ENCODE data around the gene CLASP1. TPM values are rescaled to one million over a fixed set of nuclear protein-coding genes. Genes with fewer than 3 reads are reported as not detected.
A peak's percentile ranks its signal among the peaks of the same experiment; 100 is the strongest.
"Not testable (repeated sequence)": the region's sequence is repeated elsewhere in the genome, so short reads cannot be mapped to it uniquely, and the experiment has no call there.

CLASP1 gene
- total and polyA plus RNA-seq, 2 donors, result 25.4 to 109 TPM

- Histone ChIP-seq H3K27ac (ENCODE audit: low read depth) (peak overlapping the region; percentile 23), H3K4me1 (ENCODE audit: insufficient read depth) (no peaks in the 10 kb centered on the region), H3K36me3 (ENCODE audit: insufficient read depth) (no peaks in the 10 kb centered on the region), H3K4me3 (ENCODE audit: low read depth, low read length) (no peak overlapping the region)
- no peak for DNase-seq (ENCODE audit: extremely low spot score)
Observed at GRCh38 chr2:121677855-121678254, 28.6 kb upstream of the CLASP1 start.

- 100% methylated on average over 1 of the region's 1 CpG for WGBS
- H3K4me3 ChIP-seq (ENCODE audit: low read depth, low read length); H3K27ac ChIP-seq (ENCODE audit: low read depth); H3K4me1 ChIP-seq (ENCODE audit: insufficient read depth); DNase-seq (ENCODE audit: extremely low spot score); H3K36me3 ChIP-seq (ENCODE audit: insufficient read depth): not testable (repeated sequence)
Observed at GRCh38 chr2:121671621-121672020, 22.4 kb upstream of the CLASP1 start.

GRCh38 chr2:121670181-121670580, 20.9 kb upstream of the CLASP1 start:
- H3K27ac ChIP-seq (ENCODE audit: low read depth), result no peak overlapping the region
- peaks cover 1% of the 10 kb centered on the region for H3K4me1 ChIP-seq (ENCODE audit: insufficient read depth)
- H3K36me3 ChIP-seq (ENCODE audit: insufficient read depth), result no peaks in the 10 kb centered on the region
- DNase-seq (ENCODE audit: extremely low spot score), result no peak
- H3K4me3 ChIP-seq (ENCODE audit: low read depth, low read length), result no peak overlapping the region

- no peaks in the 10 kb centered on the region for H3K36me3 ChIP-seq (ENCODE audit: insufficient read depth)
- no peak overlapping the region for H3K4me3 ChIP-seq (ENCODE audit: low read depth, low read length)
- H3K27ac ChIP-seq (ENCODE audit: low read depth), result no peak overlapping the region
- peaks cover 1% of the 10 kb centered on the region for H3K4me1 ChIP-seq (ENCODE audit: insufficient read depth)
- no peak for DNase-seq (ENCODE audit: extremely low spot score)
- WGBS, result 100% methylated on average over 1 of the region's 1 CpG
Observed at GRCh38 chr2:121667618-121668017, 18.4 kb upstream of the CLASP1 start.

- H3K36me3 ChIP-seq (ENCODE audit: insufficient read depth), result no peaks in the 10 kb centered on the region
- H3K4me3 ChIP-seq (ENCODE audit: low read depth, low read length), result no peak overlapping the region
- 97% methylated on average over 1 of the region's 1 CpG for WGBS
- H3K27ac ChIP-seq (ENCODE audit: low read depth), result peak overlapping the region; percentile 63
- H3K4me1 ChIP-seq (ENCODE audit: insufficient read depth), result peaks cover 1% of the 10 kb centered on the region
- no peak for DNase-seq (ENCODE audit: extremely low spot score)
Observed at GRCh38 chr2:121666042-121666441, 16.8 kb upstream of the CLASP1 start.

- Histone ChIP-seq H3K4me3 (ENCODE audit: low read depth, low read length) (no peak overlapping the region), H3K4me1 (ENCODE audit: insufficient read depth) (peaks cover 1% of the 10 kb centered on the region), H3K36me3 (ENCODE audit: insufficient read depth) (no peaks in the 10 kb centered on the region), H3K27ac (ENCODE audit: low read depth) (no peak overlapping the region)
- no peak for DNase-seq (ENCODE audit: extremely low spot score)
- 72% methylated on average over 3 of the region's 3 CpGs for WGBS
Observed at GRCh38 chr2:121665504-121665903, 16.2 kb upstream of the CLASP1 start.

GRCh38 chr2:121664713-121665112, 15.5 kb upstream of the CLASP1 start:
- no peaks in the 10 kb centered on the region for H3K36me3 ChIP-seq (ENCODE audit: insufficient read depth)
- peaks cover 1% of the 10 kb centered on the region for H3K4me1 ChIP-seq (ENCODE audit: insufficient read depth)
- WGBS, result 56% methylated on average over 4 of the region's 4 CpGs
- H3K4me3 ChIP-seq (ENCODE audit: low read depth, low read length), result no peak overlapping the region
- no peak overlapping the region for H3K27ac ChIP-seq (ENCODE audit: low read depth)
- DNase-seq (ENCODE audit: extremely low spot score), result no peak

GRCh38 chr2:121664086-121664485, 14.8 kb upstream of the CLASP1 start:
- H3K36me3 ChIP-seq (ENCODE audit: insufficient read depth), result no peaks in the 10 kb centered on the region
- no peak overlapping the region for H3K27ac ChIP-seq (ENCODE audit: low read depth)
- H3K4me1 ChIP-seq (ENCODE audit: insufficient read depth), result peaks cover 1% of the 10 kb centered on the region
- DNase-seq (ENCODE audit: extremely low spot score), result no peak
- H3K4me3 ChIP-seq (ENCODE audit: low read depth, low read length), result no peak overlapping the region
- 81% methylated on average over 4 of the region's 4 CpGs for WGBS

- Histone ChIP-seq H3K27ac (ENCODE audit: low read depth) (no peak overlapping the region), H3K36me3 (ENCODE audit: insufficient read depth) (no peaks in the 10 kb centered on the region), H3K4me3 (ENCODE audit: low read depth, low read length) (no peak overlapping the region), H3K4me1 (ENCODE audit: insufficient read depth) (peaks cover 1% of the 10 kb centered on the region)
- 62% methylated on average over 3 of the region's 3 CpGs for WGBS
- no peak for DNase-seq (ENCODE audit: extremely low spot score)
Observed at GRCh38 chr2:121663434-121663833, 14.2 kb upstream of the CLASP1 start.

GRCh38 chr2:121662656-121663055, 13.4 kb upstream of the CLASP1 start:
- DNase-seq (ENCODE audit: extremely low spot score), result no peak
- Histone ChIP-seq H3K36me3 (ENCODE audit: insufficient read depth) (no peaks in the 10 kb centered on the region), H3K27ac (ENCODE audit: low read depth) (no peak overlapping the region), H3K4me3 (ENCODE audit: low read depth, low read length) (no peak overlapping the region), H3K4me1 (ENCODE audit: insufficient read depth) (peaks cover 1% of the 10 kb centered on the region)
- WGBS, result 90% methylated on average over 2 of the region's 2 CpGs

GRCh38 chr2:121659933-121660332, 10.7 kb upstream of the CLASP1 start:
- DNase-seq (ENCODE audit: extremely low spot score), result no peak
- Histone ChIP-seq H3K36me3 (ENCODE audit: insufficient read depth) (no peaks in the 10 kb centered on the region), H3K4me3 (ENCODE audit: low read depth, low read length) (no peak overlapping the region), H3K27ac (ENCODE audit: low read depth) (no peak overlapping the region), H3K4me1 (ENCODE audit: insufficient read depth) (no peaks in the 10 kb centered on the region)
- 80% methylated on average over 6 of the region's 6 CpGs for WGBS

- H3K4me1 ChIP-seq (ENCODE audit: insufficient read depth); H3K36me3 ChIP-seq (ENCODE audit: insufficient read depth); H3K4me3 ChIP-seq (ENCODE audit: low read depth, low read length); DNase-seq (ENCODE audit: extremely low spot score); H3K27ac ChIP-seq (ENCODE audit: low read depth): not testable (repeated sequence)
- WGBS, result 79% methylated on average over 1 of the region's 1 CpG
Observed at GRCh38 chr2:121658393-121658792, 9.1 kb upstream of the CLASP1 start.

GRCh38 chr2:121653035-121653434, 3.8 kb upstream of the CLASP1 start:
- Histone ChIP-seq H3K4me3 (ENCODE audit: low read depth, low read length) (no peak overlapping the region), H3K27ac (ENCODE audit: low read depth) (no peak overlapping the region), H3K4me1 (ENCODE audit: insufficient read depth) (peaks cover 2% of the 10 kb centered on the region), H3K36me3 (ENCODE audit: insufficient read depth) (no peaks in the 10 kb centered on the region)
- no peak for DNase-seq (ENCODE audit: extremely low spot score)
- WGBS, result 91% methylated on average over 1 of the region's 1 CpG

- Histone ChIP-seq H3K27ac (ENCODE audit: low read depth) (no peak overlapping the region), H3K36me3 (ENCODE audit: insufficient read depth) (no peaks in the 10 kb centered on the region), H3K4me1 (ENCODE audit: insufficient read depth) (peaks cover 2% of the 10 kb centered on the region), H3K4me3 (ENCODE audit: low read depth, low read length) (peak overlapping the region; percentile 89)
- 1% methylated on average over 23 of the region's 23 CpGs for WGBS
- no peak for DNase-seq (ENCODE audit: extremely low spot score)
Observed at GRCh38 chr2:121650315-121650930, 1.2 kb upstream of the CLASP1 start.
